Putamen (tissue), 1 donor: ENCODE measurements around the gene ASB16.
"Not testable (repeated sequence)": the region's sequence is repeated elsewhere in the genome, so short reads cannot be mapped to it uniquely, and the experiment has no call there.

Experiments used
- DNase-seq: peaks from one replicate; pipeline ENCODE4 v3.0.0-alpha.2; 2016; ENCODE audit warnings: low spot score

The ASB16 gene

GRCh38 chr17:44149066-44149465 is 21.4 kb upstream of the ASB16 start:
- DNase-seq = not testable (repeated sequence)

DNA sequence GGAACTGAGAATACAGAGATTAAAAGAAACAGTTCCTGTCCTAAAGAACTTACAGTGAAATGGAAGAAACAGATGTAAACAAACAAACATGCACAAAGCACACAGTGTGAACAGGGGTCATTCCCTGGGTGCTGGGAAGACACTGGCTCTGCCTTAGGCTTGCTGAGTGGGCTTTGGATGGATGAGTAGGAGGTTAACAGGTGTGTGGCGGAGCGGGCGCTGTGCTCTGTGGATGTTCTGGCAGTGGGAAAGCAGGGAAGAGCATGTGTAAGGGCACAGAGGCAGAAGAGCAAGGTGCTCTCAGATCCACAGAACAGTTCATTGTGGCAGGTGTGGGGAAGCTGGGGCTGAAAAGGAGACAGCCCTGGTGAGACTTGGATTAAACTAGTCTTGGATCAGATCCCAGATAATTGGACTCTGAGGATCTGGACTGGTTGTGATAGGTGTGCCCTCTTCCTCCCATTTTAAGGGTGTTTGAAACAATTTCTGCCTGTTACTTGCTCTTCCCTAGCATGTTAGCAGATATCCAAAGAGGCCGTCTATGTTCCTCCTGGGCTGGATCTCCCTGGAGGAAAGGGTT is 20.7 kb upstream of the ASB16 start:
- DNase-seq = no peak

DNA sequence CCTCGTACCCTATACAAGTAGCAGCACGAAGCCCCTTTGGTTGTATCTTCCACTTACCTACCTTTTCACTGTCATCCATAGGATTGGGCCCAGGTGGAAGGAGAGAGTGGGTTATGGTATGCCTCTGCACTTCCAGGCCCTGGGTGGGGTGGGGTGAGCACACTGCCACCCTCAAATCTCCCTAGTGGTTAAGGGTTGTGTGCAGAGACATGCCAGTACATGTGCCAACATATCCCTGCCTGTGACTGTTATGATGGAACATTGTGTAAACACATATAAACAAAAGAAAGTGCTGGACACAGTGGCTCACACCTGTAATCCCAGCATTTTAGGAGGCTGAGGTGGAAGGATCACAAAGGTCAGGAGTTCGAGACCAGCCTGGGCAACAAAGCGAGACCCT is 17.6 kb upstream of the ASB16 start:
- DNase-seq = no peak

DNA sequence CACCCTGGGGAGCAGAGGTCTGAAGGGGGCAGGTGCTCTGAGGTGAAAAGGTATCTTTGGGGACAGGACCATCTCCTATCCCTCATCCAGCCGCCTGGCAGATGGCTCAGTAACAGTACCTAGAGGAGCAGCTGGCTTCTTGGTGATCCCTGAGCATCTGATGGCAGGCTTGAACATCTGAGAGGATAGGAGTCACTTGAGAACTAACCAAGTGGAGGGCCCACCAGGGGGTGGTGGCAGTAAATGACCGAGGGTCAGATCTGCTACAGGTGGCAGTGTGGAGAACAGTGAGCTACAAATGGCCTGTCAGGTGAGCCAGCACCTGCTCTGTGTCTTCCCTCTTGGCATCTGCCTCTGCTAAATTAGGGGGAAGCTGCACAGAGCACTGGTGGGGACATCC is 15.0 kb upstream of the ASB16 start:
- DNase-seq = no peak

DNA sequence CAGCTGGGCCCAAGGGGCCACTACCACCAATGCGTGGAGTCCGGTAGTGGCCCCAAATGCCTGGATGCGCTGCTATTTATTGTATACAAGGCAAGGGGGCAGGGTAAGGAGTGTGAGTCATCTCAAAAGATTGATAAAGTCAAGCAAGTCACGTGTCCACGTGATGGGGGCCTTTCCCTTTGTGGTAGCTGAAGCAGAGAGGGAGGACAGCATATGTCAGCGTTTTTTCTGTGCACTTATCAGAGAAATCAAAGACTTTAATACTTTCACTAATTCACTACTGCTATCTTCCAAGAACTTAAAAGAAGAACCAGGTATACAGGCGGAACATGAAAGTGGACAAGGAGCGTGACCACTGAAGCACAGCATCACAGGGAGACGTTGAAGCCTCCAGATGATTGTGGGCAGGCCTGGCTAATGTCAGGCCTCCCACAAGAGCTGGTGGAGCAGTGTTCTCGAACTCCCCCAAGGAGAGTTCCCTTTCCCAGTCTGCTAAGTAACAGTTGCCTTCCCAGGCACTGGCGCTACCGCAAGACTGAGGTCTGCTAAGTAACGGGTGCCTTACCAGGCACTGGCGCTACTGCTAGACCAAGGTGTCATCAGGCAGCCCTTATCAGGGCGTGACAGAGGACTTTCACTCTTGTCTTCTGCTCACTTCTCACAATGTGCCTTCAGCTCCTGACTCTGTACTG is 10.8 kb upstream of the ASB16 start:
- DNase-seq = no peak

GRCh38 chr17:44164476-44164875 is 6.0 kb upstream of the ASB16 start:
- DNase-seq = no peak

- no peak for DNase-seq
Measured at GRCh38 chr17:44167181-44167861, 3.2 kb upstream of the ASB16 start.

DNA sequence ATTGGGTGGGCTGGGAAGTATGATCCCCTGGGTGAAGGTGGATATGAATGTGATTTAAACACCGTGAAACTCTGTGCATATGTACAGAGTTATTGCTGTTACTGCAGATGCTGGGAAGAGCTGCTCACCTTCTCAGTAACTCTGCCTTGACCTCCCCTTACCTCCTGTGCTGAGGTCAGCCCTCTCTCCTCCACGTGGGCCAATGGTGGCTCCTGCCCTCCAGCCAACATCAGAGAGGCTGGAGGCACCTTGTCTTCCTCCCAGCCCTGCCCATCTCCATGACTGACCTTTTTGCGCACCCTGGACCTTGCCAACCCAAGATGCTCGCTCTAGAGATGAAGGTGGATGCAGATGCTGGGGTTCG is 387 bp upstream of the ASB16 start:
- no peak for DNase-seq

DNA sequence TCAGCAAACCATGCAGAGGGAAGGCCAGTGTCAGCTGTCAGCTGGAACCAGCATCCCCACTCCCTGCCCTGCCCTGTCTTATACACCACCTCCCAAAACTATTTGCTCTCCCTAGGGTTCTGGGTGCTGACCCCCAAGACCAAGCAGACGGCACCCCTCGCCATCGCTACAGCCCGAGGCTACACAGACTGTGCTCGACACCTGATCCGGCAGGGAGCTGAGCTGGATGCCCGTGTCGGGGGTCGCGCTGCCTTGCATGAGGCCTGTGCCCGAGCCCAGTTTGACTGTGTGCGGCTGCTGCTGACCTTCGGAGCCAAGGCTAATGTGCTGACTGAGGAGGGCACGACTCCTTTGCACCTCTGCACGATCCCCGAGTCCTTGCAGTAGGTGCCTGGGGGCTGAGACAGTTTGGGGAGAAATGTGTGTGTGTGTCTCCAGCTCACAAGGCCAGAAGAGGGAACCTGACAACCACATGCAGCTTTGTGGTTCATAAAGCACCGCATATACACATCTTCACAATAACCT is 1.5 kb downstream of the ASB16 start:
- DNase-seq = no peak

DNA sequence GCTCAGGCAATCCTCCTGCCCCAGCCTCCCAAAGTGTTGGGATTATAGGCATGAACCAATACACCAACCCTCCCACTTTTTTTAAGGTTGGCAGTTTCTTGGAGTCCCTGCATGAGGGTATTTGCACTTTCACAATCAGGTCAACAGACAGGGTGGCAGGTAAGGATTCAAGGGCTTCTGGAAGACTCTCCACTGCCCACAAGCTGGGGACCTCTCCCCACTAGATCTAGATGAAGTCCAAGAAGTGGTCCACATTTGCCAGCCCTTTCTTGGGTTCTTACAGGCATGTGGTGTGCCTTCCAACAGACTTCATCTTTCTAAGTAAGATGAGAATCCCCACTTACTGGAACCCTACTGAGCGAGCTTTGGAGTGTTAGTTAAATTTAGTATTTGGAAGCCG is 3.9 kb downstream of the ASB16 start:
- no peak for DNase-seq

DNA sequence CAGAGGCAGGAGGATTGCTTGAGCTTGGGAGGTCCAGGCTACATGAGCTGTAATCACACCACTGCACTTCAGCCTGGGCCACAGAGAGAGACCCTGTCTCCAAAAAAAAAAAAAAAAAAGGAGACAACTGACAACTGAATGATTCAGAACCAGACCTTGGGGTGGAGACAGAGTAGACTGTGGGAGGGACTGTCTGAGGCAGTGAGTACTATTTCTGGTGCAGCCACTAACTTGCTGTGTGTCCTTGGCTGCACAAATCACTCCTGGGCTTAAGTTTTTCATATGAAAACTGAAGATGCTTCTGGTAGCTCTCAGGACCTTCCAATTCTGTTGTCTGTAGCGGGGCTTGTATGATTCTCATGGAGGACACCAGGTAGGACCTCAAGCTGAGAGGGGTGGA is 5.8 kb downstream of the ASB16 start:
- DNase-seq = no peak

DNA sequence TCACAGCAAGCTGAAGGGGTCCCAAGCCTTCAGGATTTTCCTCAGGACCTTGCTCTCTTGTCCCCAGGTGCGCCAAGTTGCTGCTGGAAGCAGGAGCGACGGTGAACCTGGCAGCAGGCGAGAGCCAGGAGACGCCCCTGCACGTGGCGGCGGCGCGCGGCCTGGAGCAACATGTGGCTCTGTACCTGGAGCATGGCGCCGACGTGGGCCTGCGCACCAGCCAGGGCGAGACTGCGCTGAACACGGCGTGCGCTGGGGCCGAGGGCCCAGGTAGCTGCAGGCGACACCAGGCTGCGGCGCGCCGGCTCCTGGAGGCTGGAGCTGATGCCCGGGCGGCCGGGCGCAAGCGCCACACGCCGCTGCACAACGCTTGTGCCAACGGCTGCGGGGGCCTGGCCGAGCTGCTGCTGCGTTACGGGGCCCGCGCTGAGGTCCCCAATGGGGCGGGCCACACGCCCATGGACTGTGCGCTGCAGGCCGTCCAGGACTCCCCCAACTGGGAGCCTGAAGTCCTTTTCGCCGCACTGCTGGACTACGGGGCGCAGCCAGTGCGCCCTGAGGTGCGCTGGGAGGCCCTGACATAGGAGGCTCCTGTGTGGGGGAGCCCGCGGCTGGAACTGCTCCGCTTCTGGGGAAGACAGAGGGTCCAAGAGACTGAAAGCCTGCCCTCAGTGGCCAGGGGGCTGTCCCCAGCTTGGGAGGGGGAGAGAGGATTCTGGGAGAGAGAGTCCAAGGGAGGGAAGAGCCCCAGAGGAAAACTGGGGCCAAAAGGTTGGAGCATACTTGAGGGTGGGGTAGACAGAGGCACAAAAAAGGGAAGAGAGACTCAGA is 6.4 kb downstream of the ASB16 start:
- DNase-seq = no peak

GRCh38 chr17:44177640-44178039 is 7.1 kb downstream of the ASB16 start:
- no peak for DNase-seq

DNA sequence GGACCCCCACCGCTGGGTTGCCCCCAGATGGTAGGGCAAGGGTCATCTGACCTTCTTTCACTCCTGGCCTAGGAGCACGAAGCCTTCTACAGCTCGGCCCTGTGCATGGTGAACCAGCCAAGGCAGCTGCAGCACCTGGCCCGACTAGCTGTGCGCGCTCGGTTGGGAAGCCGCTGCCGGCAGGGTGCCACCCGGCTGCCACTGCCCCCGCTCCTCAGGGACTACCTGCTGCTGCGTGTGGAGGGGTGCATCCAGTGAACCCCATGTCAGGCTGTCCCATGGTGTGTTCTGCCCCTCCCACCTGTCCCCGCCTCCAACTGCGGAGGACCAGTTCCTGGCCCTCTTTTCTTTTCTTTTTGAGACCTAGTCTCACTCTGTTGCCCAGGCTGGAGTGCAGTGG is 7.6 kb downstream of the ASB16 start:
- DNase-seq = no peak

DNA sequence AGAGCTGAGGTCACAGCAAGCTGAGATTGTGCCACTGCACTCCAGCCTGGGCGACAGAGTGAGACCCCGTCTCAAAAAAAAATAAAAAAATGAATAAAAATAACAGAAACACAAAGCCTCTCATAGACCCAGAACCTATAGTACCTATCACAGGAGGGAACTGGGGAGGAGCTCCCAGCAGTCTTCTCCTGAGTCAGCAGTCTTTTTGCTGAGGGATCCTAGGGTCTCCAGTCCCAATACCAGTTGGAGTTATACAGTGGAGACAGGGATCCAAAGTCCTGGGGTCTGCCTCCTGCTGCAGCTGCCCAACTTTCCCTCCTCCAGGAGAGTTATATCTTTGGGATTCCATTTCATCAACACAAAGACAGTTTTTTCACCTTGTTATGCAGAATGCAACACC is 12.5 kb downstream of the ASB16 start:
- DNase-seq = no peak

DNA sequence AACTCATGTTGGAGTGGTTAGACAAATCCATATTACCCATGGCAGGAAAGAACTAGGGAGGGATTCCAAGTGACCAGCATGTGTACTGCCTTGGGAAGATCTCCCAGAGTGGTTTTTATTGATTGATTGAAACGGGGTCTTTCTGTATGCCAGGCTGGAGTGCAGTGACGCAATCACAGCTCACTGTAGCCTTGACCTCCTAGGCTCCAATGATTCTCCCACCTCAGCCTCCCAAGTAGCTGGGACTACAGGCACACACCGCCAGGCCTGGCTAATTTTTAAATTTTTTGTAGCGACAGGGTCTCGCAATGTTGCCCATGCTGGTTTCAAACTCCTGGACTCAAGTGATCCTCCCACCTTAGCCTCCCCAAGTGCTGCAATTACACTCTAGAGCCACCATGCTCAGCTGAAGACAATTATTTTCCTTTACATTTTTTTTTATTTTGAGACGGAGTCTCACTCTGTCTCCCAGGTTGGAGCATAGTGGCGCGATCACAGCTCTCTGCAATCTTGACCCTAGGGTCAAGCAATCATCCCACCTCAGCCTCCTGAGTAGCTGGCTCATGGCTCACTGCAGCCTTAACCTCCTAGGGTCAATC is 13.8 kb downstream of the ASB16 start:
- no peak for DNase-seq

DNA sequence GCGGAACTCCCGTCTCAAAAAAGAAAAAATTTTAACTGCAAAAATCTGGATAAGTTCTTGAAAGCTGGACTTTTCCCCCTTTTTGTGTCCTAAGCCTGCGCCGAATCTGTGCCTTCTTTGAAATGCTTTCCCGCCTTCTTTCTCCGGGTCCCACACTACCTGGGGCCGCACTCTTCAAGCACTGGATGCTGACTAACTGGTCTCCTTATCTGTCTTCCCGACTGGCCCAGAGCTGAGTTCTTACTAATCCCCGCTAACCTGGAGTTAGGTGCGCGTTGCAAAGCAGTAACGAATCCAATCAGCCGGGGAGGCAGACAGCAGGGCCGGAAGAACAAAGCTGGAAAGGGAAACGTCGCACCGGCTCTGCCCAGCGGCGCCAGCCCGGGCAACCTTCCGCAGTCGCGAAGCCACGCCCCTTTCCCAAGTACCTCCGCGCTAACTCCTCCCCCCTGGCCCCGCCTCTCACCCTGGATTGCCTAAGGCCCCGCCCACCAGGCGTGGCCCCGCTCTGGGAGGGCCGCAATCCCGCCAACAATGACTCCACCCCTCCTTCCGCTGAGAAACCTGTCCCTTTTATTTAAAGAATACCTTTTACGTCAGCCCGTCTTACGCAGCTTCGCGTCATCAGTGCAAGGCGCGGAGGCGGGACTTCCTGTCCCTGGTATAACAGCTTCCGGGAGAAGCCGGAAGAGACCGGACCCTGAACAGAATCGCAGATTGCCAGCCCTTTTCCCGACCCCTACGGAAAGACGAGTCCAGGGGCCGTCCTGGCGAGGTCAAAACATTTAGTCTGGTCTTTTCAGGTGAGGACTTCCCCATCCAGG is 16.0 kb downstream of the ASB16 start, which contains the start of gene TMUB2:
Gene TMUB2, plus strand, starts transcription at position 666 of the 824 bp plus-strand sequence. CDS start 737 bp downstream, outside the sequence.
- peak; percentile 100 for DNase-seq

DNA sequence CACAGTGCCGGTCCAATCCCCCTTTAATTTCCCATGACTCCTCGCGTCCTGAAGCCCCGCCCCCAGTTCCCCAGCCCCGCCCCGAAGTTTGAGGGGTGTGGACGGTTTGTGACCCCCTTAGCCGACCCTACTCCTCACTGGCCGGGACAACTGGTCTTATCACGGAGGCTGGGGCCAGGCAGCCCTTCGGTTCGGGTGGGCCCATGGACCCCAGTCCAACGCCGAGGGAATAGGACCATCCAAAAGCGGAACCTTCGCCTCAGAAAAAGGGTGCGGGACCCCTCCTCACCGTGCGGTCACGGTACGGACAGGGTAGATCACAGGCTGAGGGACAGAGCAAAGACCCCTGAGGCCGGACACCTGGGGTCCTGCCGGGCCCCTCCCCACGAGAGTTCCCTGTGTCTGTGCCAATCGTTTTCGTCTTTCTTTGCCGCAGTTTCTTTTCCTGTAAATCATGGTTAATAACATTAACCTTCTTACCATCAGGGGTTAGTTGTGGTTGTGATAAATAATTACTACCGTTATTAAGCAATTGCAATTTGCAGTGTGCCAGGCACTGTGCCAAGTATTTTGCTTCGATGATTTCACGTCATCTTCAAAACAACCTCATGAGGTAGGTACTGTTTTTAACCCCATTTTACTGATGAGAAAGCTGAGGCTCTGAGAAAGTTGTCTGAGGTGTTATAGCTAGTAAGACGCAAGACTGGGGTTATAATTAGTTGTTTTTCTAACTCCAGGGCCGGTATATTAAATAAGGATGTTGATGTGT is 16.8 kb downstream of the ASB16 start:
- DNase-seq = no peak

DNA sequence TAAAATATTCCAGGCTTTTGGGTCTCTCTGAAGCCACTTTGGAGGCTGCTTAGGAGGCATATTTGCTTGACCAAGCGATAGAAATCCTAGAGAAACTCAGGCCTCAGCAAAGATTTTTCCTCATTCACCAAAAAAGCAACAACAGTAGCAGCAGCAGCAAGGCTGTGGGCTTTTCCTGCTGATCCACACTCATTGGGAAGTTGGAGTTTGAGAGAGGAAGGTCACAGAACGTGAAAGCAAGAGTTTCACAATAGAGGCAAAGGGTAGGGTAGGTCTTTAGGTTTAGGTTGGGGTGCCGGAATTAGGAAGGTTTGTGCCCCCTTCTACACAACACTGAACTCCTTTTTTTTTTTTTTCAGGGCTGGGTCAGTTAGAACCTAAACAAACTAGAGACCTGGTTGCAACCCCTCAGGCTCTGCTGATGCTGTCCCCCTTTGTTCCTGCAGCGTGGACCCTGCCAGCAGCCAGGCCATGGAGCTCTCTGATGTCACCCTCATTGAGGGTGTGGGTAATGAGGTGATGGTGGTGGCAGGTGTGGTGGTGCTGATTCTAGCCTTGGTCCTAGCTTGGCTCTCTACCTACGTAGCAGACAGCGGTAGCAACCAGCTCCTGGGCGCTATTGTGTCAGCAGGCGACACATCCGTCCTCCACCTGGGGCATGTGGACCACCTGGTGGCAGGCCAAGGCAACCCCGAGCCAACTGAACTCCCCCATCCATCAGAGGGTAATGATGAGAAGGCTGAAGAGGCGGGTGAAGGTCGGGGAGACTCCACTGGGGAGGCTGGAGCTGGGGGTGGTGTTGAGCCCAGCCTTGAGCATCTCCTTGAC is 18.3 kb downstream of the ASB16 start:
- DNase-seq = no peak
